Skeletal muscle cell (primary cell): Measurements from ENCODE around the gene PYDC1.
"Not testable (repeated sequence)": the region's sequence is repeated elsewhere in the genome, so short reads cannot be mapped to it uniquely, and the experiment has no call there.

ENCODE experiments used
- DNase-seq: peaks from one replicate; pipeline ENCODE4 v3.0.0-alpha.2; 2010; ENCODE audit warnings: low read depth
- H3K4me3 ChIP-seq: 2 replicates; pipeline ENCODE4 v1.5.1; 2011; ENCODE audit warnings: low read depth, mild to moderate bottlenecking, control low read depth, low read length, moderate library complexity

PYDC1 gene

DNA sequence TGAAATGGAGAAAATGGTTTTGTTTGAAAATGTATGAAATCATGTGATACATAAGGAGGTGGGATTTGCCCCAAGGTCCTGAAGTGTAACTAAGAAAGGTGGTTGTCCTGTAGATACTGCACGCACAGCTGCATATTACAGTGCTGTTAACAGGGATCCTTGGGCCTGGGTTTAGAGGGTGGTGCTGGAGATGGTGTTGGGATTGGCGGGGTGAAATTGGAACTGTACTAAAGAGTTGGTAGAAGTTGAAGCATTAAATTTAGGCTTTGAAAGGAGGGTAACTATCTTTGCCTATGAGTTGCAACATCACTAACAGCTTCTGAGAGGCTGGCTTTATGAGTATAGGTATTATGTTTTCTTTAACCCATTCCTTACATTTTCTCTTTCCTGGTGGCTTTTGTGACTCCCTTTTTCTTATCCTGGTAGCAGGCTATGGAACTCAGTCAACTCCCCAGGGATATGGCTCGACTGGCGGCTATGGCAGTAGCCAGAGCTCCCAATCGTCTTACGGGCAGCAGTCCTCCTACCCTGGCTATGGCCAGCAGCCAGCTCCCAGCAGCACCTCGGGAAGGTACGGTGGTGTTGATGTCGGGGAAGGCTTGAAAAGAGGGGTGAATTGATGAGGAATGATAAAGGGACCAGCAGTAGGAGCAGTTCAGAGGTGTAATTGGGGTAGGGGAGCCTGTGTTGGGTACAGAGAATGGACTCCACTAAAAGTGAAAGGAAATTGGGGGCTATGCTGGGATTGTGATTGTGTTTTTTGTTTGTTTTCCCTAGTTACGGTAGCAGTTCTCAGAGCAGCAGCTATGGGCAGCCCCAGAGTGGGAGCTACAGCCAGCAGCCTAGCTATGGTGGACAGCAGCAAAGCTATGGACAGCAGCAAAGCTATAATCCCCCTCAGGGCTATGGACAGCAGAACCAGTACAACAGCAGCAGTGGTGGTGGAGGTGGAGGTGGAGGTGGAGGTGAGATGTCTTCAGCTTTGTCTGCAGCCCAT, 33.2 kb downstream of the PYDC1 start:
- no peak overlapping the region for H3K4me3 ChIP-seq
- DNase-seq = no peak

DNA sequence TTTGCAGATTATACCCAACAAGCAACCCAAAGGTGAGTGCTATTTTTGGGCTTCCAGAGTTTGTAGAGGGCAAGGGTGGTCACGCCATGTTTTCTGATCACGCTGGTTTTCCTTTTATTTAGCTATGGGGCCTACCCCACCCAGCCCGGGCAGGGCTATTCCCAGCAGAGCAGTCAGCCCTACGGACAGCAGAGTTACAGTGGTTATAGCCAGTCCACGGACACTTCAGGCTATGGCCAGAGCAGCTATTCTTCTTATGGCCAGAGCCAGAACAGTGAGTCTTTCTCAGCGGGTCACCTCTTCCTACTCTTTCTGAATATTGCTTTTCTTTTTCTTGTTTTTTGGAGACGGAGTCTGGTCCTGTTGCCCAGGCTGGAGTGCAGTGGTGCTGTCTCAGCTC, 34.5 kb downstream of the PYDC1 start:
- H3K4me3 ChIP-seq = peak overlapping the region; percentile 88
- DNase-seq = no peak

DNA sequence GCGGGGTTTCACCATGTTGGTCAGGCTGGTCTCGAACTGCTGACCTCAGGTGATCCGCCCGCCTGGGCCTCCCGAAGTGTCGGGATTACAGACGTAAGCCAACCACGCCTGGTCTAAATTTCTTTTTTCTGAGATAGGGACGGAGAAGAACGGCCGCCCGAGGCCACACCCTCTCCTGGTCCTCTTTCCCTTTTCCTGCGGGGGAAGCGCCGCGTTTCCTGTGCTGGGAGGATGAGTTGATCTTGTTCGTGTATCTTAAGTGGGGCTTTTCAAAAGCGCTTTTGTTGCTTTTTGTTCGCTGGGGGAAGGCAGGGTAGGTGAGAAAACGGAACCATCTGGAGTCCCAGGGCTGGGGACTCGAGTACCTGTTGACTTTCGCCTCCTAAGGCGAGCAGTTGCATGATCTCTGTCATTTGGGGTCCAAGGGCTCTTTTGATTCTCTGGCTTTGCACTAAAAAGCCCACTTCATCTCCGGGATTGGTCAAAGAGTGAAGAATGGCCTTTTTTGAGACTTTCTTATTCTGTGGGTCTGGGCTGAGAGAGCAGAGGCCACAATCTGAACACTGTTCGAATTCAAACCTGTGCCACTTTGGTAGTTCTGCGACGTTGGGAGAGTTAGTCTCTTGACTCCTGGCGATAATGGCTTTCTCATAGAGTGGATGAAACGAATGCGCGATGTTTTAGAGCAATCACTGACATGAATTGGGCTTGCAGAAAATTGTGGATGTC, 35.7 kb downstream of the PYDC1 start:
- DNase-seq = no peak
- peak overlapping the region; percentile 88 for H3K4me3 ChIP-seq

DNA sequence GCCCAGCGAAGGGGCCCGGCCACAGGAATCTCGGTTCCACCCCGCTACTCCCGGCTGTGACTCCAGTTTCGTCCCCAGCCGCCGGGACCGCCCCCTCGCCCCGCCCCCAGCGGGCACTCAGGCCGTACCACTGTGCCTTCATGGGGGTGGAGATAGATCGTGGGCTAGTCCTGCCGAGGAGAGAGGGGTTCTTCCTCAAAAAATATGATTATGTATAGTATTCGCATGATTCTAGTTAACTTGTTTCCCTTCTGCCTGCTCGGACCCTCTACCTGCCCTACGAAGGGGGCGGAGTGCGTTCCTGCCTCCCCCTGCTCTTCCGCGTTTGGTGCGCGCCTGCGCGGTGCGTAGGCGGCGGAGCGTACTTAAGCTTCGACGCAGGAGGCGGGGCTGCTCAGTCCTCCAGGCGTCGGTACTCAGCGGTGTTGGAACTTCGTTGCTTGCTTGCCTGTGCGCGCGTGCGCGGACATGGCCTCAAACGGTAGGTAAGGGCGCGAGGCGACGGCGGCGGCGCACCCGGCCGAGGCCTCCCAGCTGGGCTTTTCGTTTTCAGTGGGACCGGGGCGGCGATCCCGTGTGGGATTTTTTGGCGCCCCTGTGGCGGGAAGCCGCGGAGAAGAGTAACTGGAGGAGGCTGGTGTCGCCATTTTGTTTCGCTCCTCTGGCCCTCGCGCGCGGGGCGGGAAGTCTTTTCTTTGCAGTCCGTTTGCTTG, 37.0 kb downstream of the PYDC1 start, which contains the start of gene FUS:
FUS (plus strand) TSS at position 393 of the 713 bp plus-strand sequence; CDS start at position 469, 76 bp downstream.
- DNase-seq = peak; percentile 51
- H3K4me3 ChIP-seq = peak within 1 kb of the TSS; percentile 88

DNA sequence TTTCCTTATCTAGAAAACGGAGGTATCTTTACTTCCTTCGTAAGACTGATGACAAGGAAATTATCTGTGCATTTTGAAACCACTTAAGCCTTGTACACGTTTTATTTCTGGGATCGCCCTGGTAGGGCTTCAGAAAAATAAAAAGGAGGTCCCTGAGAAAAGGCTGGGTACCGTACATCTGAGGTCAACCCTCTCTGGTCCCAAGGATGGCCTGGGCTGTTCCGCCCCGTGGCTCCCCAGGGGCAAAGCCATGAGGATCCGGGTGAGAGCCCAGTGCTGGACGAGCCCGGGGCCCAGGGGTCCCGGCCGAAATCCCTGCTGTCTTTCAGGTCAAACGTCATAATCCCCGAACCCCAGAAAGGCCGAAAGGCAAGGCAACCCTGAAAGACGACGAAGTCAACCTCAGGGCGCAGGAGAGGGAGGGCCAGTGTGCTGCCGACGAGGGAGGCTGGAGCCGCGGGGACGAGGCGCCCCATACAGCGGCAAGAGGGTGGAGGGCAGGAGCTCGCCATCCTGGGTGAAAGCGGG, 37.7 kb downstream of the PYDC1 start:
- peak overlapping the region; percentile 88 for H3K4me3 ChIP-seq
- DNase-seq = no peak

DNA sequence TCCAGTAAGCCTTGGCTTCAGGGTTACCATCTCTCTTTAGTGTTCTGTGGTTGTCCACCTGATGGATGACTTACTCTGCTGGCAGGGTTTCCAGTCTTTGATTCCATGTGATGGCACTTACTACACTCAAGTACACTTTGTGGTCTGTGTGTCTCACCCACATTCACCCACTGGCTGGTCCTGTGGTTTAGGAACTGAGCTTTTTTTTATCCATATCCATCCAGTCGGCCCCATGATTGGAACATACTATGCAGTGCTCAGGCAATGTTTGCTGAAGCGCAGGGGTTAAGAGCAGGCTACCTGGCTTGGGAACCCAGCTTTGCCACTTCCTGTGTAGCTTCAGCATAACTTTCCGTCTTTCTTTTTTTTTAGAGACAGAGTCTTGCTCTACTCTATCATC, 39.8 kb downstream of the PYDC1 start:
- DNase-seq = no peak
- H3K4me3 ChIP-seq = no peak overlapping the region

DNA sequence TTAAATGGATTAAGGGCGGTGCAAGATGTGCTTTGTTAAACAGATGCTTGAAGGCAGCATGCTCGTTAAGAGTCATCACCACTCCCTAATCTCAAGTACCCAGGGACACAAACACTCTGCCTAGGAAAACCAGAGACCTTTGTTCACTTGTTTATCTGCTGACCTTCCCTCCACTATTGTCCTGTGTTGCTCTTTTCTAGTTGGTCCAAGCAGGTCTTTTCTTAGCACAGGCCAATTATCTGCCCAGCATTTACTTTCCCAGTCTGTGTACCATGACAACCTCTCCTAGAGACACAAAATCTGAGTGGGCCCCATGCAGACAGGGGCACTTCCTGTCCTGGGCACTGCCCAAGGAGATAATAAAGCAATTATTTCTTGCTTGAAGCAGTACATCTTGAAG, 46.9 kb downstream of the PYDC1 start:
- not testable (repeated sequence) for DNase-seq, H3K4me3 ChIP-seq

DNA sequence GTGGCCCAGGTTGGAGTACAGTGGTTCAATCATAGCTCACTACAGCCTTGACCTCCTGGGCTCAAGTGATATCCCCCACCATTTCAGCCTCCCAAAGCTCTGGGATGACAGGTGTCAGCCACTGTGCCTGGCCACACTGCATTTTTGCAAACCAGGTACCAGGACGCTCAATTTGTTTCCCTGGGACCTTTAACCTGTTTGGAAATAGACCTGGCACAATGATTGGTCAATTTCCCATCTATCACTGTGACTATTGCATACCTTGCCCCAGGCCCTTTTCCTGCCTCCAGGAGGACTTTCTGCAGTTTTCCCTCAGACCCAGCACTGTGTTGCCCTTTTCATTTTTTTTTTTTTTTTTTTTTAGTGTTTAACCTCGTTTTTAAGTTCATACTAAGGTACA, 48.1 kb downstream of the PYDC1 start:
- no peak overlapping the region for H3K4me3 ChIP-seq
- DNase-seq = no peak

DNA sequence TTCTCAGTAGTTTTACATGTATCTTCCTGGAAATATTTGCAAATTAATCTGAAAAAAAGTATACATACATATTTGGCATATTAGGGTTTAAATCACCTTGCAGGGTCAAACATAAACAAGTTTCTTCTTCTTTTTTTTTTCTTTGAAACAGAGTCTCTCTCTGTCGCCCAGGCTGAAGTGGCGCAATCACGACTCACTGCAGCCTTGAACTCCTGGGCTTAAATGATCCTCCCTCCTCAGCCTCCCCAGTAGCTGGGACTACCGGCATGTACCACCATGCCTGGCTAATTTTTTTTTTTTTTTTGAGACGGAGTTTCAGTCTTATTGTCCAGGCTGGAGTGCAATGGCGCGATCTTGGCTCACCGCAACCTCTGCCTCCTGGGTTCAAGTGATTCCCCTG, 49.6 kb downstream of the PYDC1 start:
- H3K4me3 ChIP-seq = no peak overlapping the region
- DNase-seq = no peak
